Measurements from ENCODE around the gene VOPP1.
"Not testable (repeated sequence)": the region's sequence is repeated elsewhere in the genome, so short reads cannot be mapped to it uniquely, and the experiment has no call there.

The VOPP1 gene

GRCh38 chr7:55588379-55588699, 16.0 kb upstream of the VOPP1 start:
- H3K4me3 ChIP-seq (ENCODE audit: low read depth in 1 of 2, low read length in 1 of 2) = no peak overlapping the region
- H3K36me3 ChIP-seq = no peaks in the 10 kb centered on the region
- no peak overlapping the region for H3K27ac ChIP-seq
- H3K9me3 ChIP-seq = no peaks in the 10 kb centered on the region
- no peak for TF ChIP-seq CTCF (IDR thresholded peaks at IDR 0.05)
- no peaks in the 10 kb centered on the region for H3K4me1 ChIP-seq (ENCODE audit: control insufficient read depth in 1 of 2, insufficient read depth in 1 of 2, low read depth in 1 of 2, low read length in 1 of 2)
- H3K27me3 ChIP-seq = no peaks in the 10 kb centered on the region

GRCh38 chr7:55587687-55588378, 15.5 kb upstream of the VOPP1 start:
- Histone ChIP-seq H3K36me3 (no peaks in the 10 kb centered on the region), H3K4me3 (ENCODE audit: low read depth in 1 of 2, low read length in 1 of 2) (no peak overlapping the region), H3K27ac (no peak overlapping the region), H3K27me3 (no peaks in the 10 kb centered on the region), H3K4me1 (ENCODE audit: control insufficient read depth in 1 of 2, insufficient read depth in 1 of 2, low read depth in 1 of 2, low read length in 1 of 2) (no peaks in the 10 kb centered on the region), H3K9me3 (no peaks in the 10 kb centered on the region)
- TF ChIP-seq CTCF (IDR thresholded peaks at IDR 0.05) = no peak

- H3K4me1 ChIP-seq (ENCODE audit: control insufficient read depth in 1 of 2, insufficient read depth in 1 of 2, low read depth in 1 of 2, low read length in 1 of 2); H3K9me3 ChIP-seq; H3K27me3 ChIP-seq; H3K4me3 ChIP-seq (ENCODE audit: low read depth in 1 of 2, low read length in 1 of 2); H3K27ac ChIP-seq; H3K36me3 ChIP-seq: not testable (repeated sequence)
Observed at GRCh38 chr7:55582656-55583055, 10.4 kb upstream of the VOPP1 start.

DNA sequence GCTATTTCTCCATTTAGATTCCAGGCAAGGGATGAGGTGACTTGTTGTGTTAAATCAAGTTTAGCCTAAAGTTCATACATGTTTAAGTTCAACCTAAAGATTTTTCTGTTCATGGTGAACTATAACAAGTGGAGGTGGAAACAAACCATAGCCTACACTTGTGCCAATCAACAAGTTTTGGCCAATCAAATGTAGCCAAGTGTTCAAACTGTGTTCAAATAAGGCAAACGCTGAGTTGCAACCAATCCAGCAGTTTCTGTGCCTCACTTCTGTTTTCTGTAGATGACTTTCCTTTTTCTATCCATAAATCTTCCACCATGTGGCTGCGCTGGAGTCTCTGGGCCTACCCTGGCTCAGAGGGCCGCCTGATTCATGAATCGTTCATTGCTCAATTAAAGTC, 4.5 kb upstream of the VOPP1 start:
- Histone ChIP-seq H3K9me3 (no peaks in the 10 kb centered on the region), H3K27me3 (peaks cover 34% of the 10 kb centered on the region), H3K4me3 (ENCODE audit: low read depth in 1 of 2, low read length in 1 of 2) (no peak overlapping the region), H3K27ac (no peak overlapping the region), H3K36me3 (no peaks in the 10 kb centered on the region), H3K4me1 (ENCODE audit: control insufficient read depth in 1 of 2, insufficient read depth in 1 of 2, low read depth in 1 of 2, low read length in 1 of 2) (peaks cover 8 to 9% of the 10 kb centered on the region in 2 experiments)
- TF ChIP-seq CTCF (IDR thresholded peaks at IDR 0.05) = no peak

- no peak for TF ChIP-seq CTCF (IDR thresholded peaks at IDR 0.05)
- H3K27me3 ChIP-seq = peaks cover 34% of the 10 kb centered on the region
- peaks cover 15 to 16% of the 10 kb centered on the region in 2 experiments for H3K4me1 ChIP-seq (ENCODE audit: control insufficient read depth in 1 of 2, insufficient read depth in 1 of 2, low read depth in 1 of 2, low read length in 1 of 2)
- no peaks in the 10 kb centered on the region for H3K9me3 ChIP-seq
- H3K36me3 ChIP-seq = no peaks in the 10 kb centered on the region
- no peak overlapping the region for H3K27ac ChIP-seq
- no peak overlapping the region for H3K4me3 ChIP-seq (ENCODE audit: low read depth in 1 of 2, low read length in 1 of 2)
Observed at GRCh38 chr7:55575733-55576132, 3.4 kb upstream of the VOPP1 start.

- TF ChIP-seq CTCF (IDR thresholded peaks at IDR 0.05) = no peak
- no peaks in the 10 kb centered on the region for H3K36me3 ChIP-seq
- peaks cover 34% of the 10 kb centered on the region for H3K27me3 ChIP-seq
- no peak overlapping the region for H3K27ac ChIP-seq
- H3K4me1 ChIP-seq (ENCODE audit: control insufficient read depth in 1 of 2, insufficient read depth in 1 of 2, low read depth in 1 of 2, low read length in 1 of 2) = peaks cover 16 to 20% of the 10 kb centered on the region in 2 experiments
- no peaks in the 10 kb centered on the region for H3K9me3 ChIP-seq
- no peak overlapping the region for H3K4me3 ChIP-seq (ENCODE audit: low read depth in 1 of 2, low read length in 1 of 2)
Observed at GRCh38 chr7:55575098-55575497, 2.8 kb upstream of the VOPP1 start.
